HepG2 (cell line): ENCODE results near the gene GGA3. TPM values are rescaled to one million over a fixed set of nuclear protein-coding genes. Genes with fewer than 3 reads are reported as not detected.

ENCODE experiments used
- ATAC-seq: fragments of 200-7000 bp; cut with Tn5 transposase; 3 replicates; pipeline ENCODE4 v1.9.1; 2020; ENCODE audit warnings: mild to moderate bottlenecking, moderate library complexity
- BruUV-seq: library from RNA; stranded (reverse); fragments of 400-500 nt; replicated peaks from 2 replicates; lab custom pipeline; 2021; lab: Mats Ljungman, UMichigan
- CTCF ChIA-PET: fragments of 300-600 bp; formaldehyde crosslinking; extraction: SDS; loops from one replicate; lab custom pipeline; 2021; ENCODE audit warnings: low total read pairs, inconsistent platforms, low intra/inter-chr PET ratio; lab: Yijun Ruan, JAX
- POLR2A ChIA-PET: fragments of 350-600 bp; sonication (Branson Sonifier 250); formaldehyde crosslinking; loops from one replicate; lab custom pipeline; 2020; ENCODE audit warnings: antibody characterized with exemption, inconsistent platforms; lab: Yijun Ruan, JAX
- DNase-seq: peaks from one replicate; pipeline ENCODE4 v3.0.0-alpha.2; 2015; ENCODE audit warnings: low spot score
- FAIRE-seq: peaks from 3 replicates; lab custom pipeline; 2011; peaks lifted over from hg19 to GRCh38; lab: Jason Lieb, UNC
- H2AFZ ChIP-seq: one replicate; pipeline ENCODE4 v1.6.1; 2011; ENCODE audit warnings: low read length, inconsistent platforms
- H3K27ac ChIP-seq: fragments of 300-600 bp; 3 replicates; pipeline ENCODE4 v1.8.0; 2011; ENCODE audit warnings: mixed run types, mild to moderate bottlenecking, mixed read lengths, low read length, inconsistent platforms; ENCODE audit not compliant: insufficient read depth; ENCODE audit errors: extremely low read length
- H3K27me3 ChIP-seq, 2 experiments: fragments of 200-600 bp in 1 of 2; 2 replicates in 1 of 2; 3 replicates in 1 of 2; pipeline versions ENCODE4 v1.6.0 to v1.8.0; 2011; ENCODE audit warnings: low read length in 2 of 2, mild to moderate bottlenecking in 2 of 2, moderate library complexity in 2 of 2, inconsistent platforms in 1 of 2; ENCODE audit not compliant: insufficient read depth in 2 of 2, control insufficient read depth in 1 of 2
- H3K36me3 ChIP-seq, 2 experiments: fragments of 200-600 bp in 1 of 2; replicated peaks in 1 of 2; 2 replicates in 1 of 2; 3 replicates in 1 of 2; pipeline versions ENCODE4 v1.5.1 to v1.8.0; 2011; ENCODE audit warnings: low read length in 2 of 2, inconsistent platforms in 1 of 2; ENCODE audit not compliant: insufficient read depth in 2 of 2, control insufficient read depth in 1 of 2
- H3K4me1 ChIP-seq: 2 replicates; pipeline ENCODE4 v1.5.1; 2012; ENCODE audit warnings: low read length, inconsistent platforms; ENCODE audit not compliant: insufficient read depth
- H3K4me2 ChIP-seq: 2 replicates; pipeline ENCODE4 v1.6.0; 2011; ENCODE audit warnings: low read depth, low read length, inconsistent platforms
- H3K4me3 ChIP-seq, 3 experiments: fragments of 200-600 bp in 1 of 3; sonication (generic), shearing (Covaris generic) in 1 of 3; replicated peaks in 1 of 3; 2 replicates each; pipeline ENCODE4 v1.5.1; 2011 to 2016; ENCODE audit warnings: low read length in 3 of 3, inconsistent platforms in 2 of 3, low read depth in 2 of 3, mild to moderate bottlenecking in 2 of 3, control low read depth in 1 of 3, mixed read lengths in 1 of 3; ENCODE audit not compliant: insufficient read depth in 1 of 3
- H3K79me2 ChIP-seq: one replicate; pipeline ENCODE4 v1.6.1; 2011; ENCODE audit warnings: low read length, inconsistent platforms; ENCODE audit not compliant: insufficient read depth
- H3K9ac ChIP-seq: 2 replicates; pipeline ENCODE4 v1.6.0; 2011; ENCODE audit warnings: mild to moderate bottlenecking, low read depth, low read length, inconsistent platforms; ENCODE audit not compliant: insufficient read depth
- H3K9me3 ChIP-seq: 2 replicates; pipeline ENCODE4 v1.5.1; 2012; ENCODE audit warnings: mild to moderate bottlenecking, low read length
- H4K20me1 ChIP-seq: 2 replicates; pipeline ENCODE4 v1.6.0; 2011; ENCODE audit warnings: inconsistent platforms, mild to moderate bottlenecking, low read length, moderate library complexity; ENCODE audit not compliant: insufficient read depth
- ELF4 ChIP-seq: sonication (generic); formaldehyde crosslinking; IDR thresholded peaks from 2 replicates; pipeline ENCODE4 v1.5.0; 2020; ENCODE audit warnings: missing genetic modification reagents, mild to moderate bottlenecking, moderate library complexity, borderline replicate concordance
- FOXC1 ChIP-seq: sonication (generic); formaldehyde crosslinking; IDR thresholded peaks from 2 replicates; pipeline ENCODE4 v1.8.0; 2022; ENCODE audit warnings: mild to moderate bottlenecking, missing genetic modification reagents, borderline replicate concordance
- HNRNPH1 ChIP-seq: fragments of 200-400 bp; formaldehyde crosslinking; optimal IDR thresholded peaks from 2 replicates; pipeline ENCODE3; 2017; ENCODE audit warnings: mild to moderate bottlenecking, low read depth, low read length
- IRX3 ChIP-seq: sonication (generic); formaldehyde crosslinking; IDR thresholded peaks from 2 replicates; pipeline ENCODE4 v1.8.1; 2023; ENCODE audit warnings: mild to moderate bottlenecking, low read depth, missing genetic modification reagents, borderline replicate concordance
- JUN ChIP-seq: sonication (generic); formaldehyde crosslinking; IDR thresholded peaks from 2 replicates; pipeline ENCODE4 v1.4.0; 2020; ENCODE audit warnings: mild to moderate bottlenecking, missing genetic modification reagents
- MTA3 ChIP-seq: sonication (generic); formaldehyde crosslinking; IDR thresholded peaks from 2 replicates; pipeline ENCODE4 v1.4.0; 2020; ENCODE audit warnings: missing genetic modification reagents
- NCOR1 ChIP-seq: fragments of 200-600 bp; sonication (generic); IDR thresholded peaks from 2 replicates; pipeline ENCODE4 v1.7.0; 2017; ENCODE audit warnings: antibody characterized with exemption, low read length, borderline replicate concordance
- SMAD9 ChIP-seq: sonication (generic); formaldehyde crosslinking; IDR thresholded peaks from 2 replicates; pipeline ENCODE4 v1.5.1; 2020; ENCODE audit warnings: mild to moderate bottlenecking, missing genetic modification reagents
- SP140L ChIP-seq: sonication (generic); formaldehyde crosslinking; IDR thresholded peaks from 2 replicates; pipeline ENCODE4 v1.4.0; 2020; ENCODE audit warnings: missing genetic modification reagents, borderline replicate concordance
- TEAD3 ChIP-seq: optimal IDR thresholded peaks from 2 replicates; pipeline ENCODE3; 2016; ENCODE audit warnings: borderline replicate concordance
- ZMYM3 ChIP-seq: sonication (generic); formaldehyde crosslinking; IDR thresholded peaks from 2 replicates; pipeline ENCODE4 v1.5.1; 2020; ENCODE audit warnings: mild to moderate bottlenecking, missing genetic modification reagents
- ZNF34 ChIP-seq: sonication (generic); formaldehyde crosslinking; IDR thresholded peaks from 2 replicates; pipeline ENCODE4 v1.4.0; 2020; ENCODE audit warnings: mild to moderate bottlenecking, missing genetic modification reagents, borderline replicate concordance
- ZNF546 ChIP-seq: sonication (generic); formaldehyde crosslinking; conservative IDR thresholded peaks from 2 replicates; pipeline ENCODE4 v1.8.1; 2023; ENCODE audit warnings: mild to moderate bottlenecking, missing genetic modification reagents
- ZSCAN29 ChIP-seq: sonication (generic); formaldehyde crosslinking; conservative IDR thresholded peaks from 2 replicates; pipeline ENCODE4 v1.4.0; 2020; ENCODE audit warnings: mild to moderate bottlenecking, missing genetic modification reagents
- WGBS: methylation state at CpG from one replicate; pipeline ENCODE4 v1.1.6; 2017; ENCODE audit warnings: low lambda C conversion rate; 5-methylcytosine and 5-hydroxymethylcytosine counted together
- in situ Hi-C: cut with HindIII; loops from 2 replicates; pipeline ENCODE4 v1.10.0; 2017; ENCODE audit warnings: low pct_unique_long_range_greater_than_20kb; ENCODE audit not compliant: extremely low pct_ligation_motif_present
- intact Hi-C: fragments of 100-400 bp; cut with micrococcal nuclease; formaldehyde crosslinking; loops from one replicate; pipeline ENCODE4 v1.10.0; 2022; ENCODE audit not compliant: unreplicated experiment
- polyA plus RNA-seq, 8 experiments: library from polyadenylated mRNA; depleted of rRNA in 3 of 8; stranded (reverse) in 7 of 8; unstranded in 1 of 8; fragments of >200 nt; fragmentation: Illumina TruSeq in 4 of 8; extraction: Trizol in 4 of 8; gene quantifications; 2 replicates each; pipeline versions ENCODE4 v1.2.1 to v1.2.3, GENCODE V29; 2011 to 2016; ENCODE audit warnings: low read depth in 4 of 8, missing spikeins in 1 of 8, mixed read lengths in 1 of 8; ENCODE audit not compliant: insufficient read depth in 1 of 8
- total RNA-seq, 5 experiments: library from RNA; depleted of rRNA; stranded (reverse); fragments of >200 nt; fragmentation: Illumina TruSeq; extraction: Trizol; gene quantifications; 2 replicates each; pipeline ENCODE4 v1.2.3, GENCODE V29; 2016; ENCODE audit warnings: low read depth in 1 of 5
- TF ChIP-seq, protein P1 (sequence below): sonication (generic); formaldehyde crosslinking; IDR thresholded peaks from 2 replicates; pipeline ENCODE4 v1.8.0; 2022; ENCODE audit warnings: missing genetic modification reagents, low read depth, mild to moderate bottlenecking, borderline replicate concordance
- TF ChIP-seq, protein P2 (sequence below): sonication (generic); formaldehyde crosslinking; IDR thresholded peaks from 2 replicates; pipeline ENCODE4 v1.4.0; 2020; ENCODE audit warnings: missing genetic modification reagents
- TF ChIP-seq, protein P3 (sequence below): sonication (generic); formaldehyde crosslinking; IDR thresholded peaks from 2 replicates; pipeline ENCODE4 v1.9.0; 2021; ENCODE audit warnings: missing genetic modification reagents, mild to moderate bottlenecking, borderline replicate concordance
- TF ChIP-seq, protein P4 (sequence below): sonication (generic); formaldehyde crosslinking; IDR thresholded peaks from 2 replicates; pipeline ENCODE4 v1.4.0; 2020; ENCODE audit warnings: missing genetic modification reagents

GGA3 gene
- total and polyA plus RNA-seq, 2 of the 13 experiments (the other 11 are each of a cell fraction or from before 2014, with no cell fraction given) = 28.4 to 43.7 TPM

DNA sequence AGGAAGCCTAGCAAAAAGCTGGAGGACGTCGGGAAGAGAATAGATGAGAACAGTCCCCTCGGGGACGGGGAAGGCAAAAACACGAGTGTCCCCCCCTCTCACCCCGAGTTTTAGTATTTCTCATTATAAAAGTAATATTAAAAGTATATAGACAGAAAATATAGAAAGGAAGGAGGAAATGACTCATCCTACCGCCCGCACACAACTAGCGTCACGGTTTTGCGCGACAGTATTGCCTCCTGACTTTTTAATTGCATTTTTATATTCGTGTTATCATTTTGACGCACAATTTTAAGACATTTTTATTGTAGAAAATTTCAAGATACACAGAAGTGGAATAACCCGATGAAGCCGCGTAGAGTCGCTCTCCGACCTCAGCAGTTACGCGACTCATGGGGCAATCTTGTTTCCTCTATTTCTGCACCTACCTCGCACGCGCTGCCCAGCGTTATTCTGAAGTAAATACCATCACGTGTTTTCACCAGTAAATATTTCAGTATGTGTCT is 28.5 kb upstream of the GGA3 start:
- peak overlapping the region; percentile 11 for H3K27ac ChIP-seq
- H3K4me3 ChIP-seq = peak overlapping the region; percentile 40 to 94 (median 56)
- H3K4me1 ChIP-seq = peaks cover 63% of the 10 kb centered on the region
- peaks cover 6 to 19% of the 10 kb centered on the region in 2 experiments; a peak in 4 of 5 replicates for H3K36me3 ChIP-seq
- FAIRE-seq (no peak), DNase-seq (no peak), ATAC-seq (no peak)
- intact Hi-C loops (loop anchor here (1.0 kb wide), 2 partner anchors 19 to 115 kb away; partner anchors contain the start of genes GRB2 and MIF4GD), in situ Hi-C loops (no loop called here)
- H3K27me3 ChIP-seq = no peaks in the 10 kb centered on the region
- H3K9me3 ChIP-seq = no peaks in the 10 kb centered on the region
- H3K4me2 ChIP-seq = peak overlapping the region; percentile 74
- peak overlapping the region; percentile 50 for H3K9ac ChIP-seq
- peaks cover 15% of the 10 kb centered on the region for H3K79me2 ChIP-seq
- ChIA-PET POLR2A (interaction anchor here (0.7 to 2.2 kb wide), 33 partner anchors 8 to 490 kb away, joined by 3 to 73 read pairs (median 5); partner anchors contain the start of genes FDXR, GGA3, GRB2 and MIF4GD), CTCF (interaction anchor here (1.2 kb wide), 1 partner anchor 115 kb away, joined by 5 read pairs; no protein-coding TSS in a partner anchor)
- BruUV-seq = no TSS peak
- WGBS = 63% methylated on average over 26 of the region's 26 CpGs
- H2AFZ ChIP-seq = no peak overlapping the region
- no peaks in the 10 kb centered on the region for H4K20me1 ChIP-seq
- TF ChIP-seq IRX3 (CRISPR knock-in tag) = no peak
- TF ChIP-seq NCOR1 = 0 out of 2 replicates have a peak, but pooled peaks have one; percentile 8
- TF ChIP-seq JUN (CRISPR knock-in tag) = 0 out of 2 replicates have a peak, but pooled peaks have one; percentile 34
- no peak for TF ChIP-seq TEAD3 (CRISPR knock-in tag)
- 0 out of 2 replicates have a peak, but pooled peaks have one; percentile 9 for TF ChIP-seq ZNF546 (CRISPR knock-in tag)
- 0 out of 2 replicates have a peak, but pooled peaks have one; percentile 4 for TF ChIP-seq ZMYM3 (CRISPR knock-in tag)
- no peak for TF ChIP-seq SP140L (CRISPR knock-in tag)
- TF ChIP-seq, protein P1, sequence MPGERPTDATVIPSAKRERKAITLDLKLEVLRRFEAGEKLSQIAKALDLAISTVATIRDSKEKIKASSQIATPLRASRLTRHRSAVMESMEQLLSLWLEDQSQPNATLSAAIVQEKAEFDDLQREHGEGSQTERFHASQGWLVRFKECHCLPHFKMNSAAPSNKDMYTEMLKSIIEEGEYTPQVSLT (CRISPR knock-in tag) = no peak
- no peak for TF ChIP-seq SMAD9 (CRISPR knock-in tag)
- TF ChIP-seq, protein P2, sequence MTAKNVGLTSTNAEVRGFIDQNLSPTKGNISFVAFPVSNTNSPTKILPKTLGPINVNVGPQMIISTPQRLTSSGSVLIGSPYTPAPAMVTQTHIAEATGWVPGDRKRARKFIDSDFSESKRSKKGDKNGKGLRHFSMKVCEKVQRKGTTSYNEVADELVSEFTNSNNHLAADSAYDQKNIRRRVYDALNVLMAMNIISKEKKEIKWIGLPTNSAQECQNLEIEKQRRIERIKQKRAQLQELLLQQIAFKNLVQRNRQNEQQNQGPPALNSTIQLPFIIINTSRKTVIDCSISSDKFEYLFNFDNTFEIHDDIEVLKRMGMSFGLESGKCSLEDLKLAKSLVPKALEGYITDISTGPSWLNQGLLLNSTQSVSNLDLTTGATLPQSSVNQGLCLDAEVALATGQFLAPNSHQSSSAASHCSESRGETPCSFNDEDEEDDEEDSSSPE (CRISPR knock-in tag) = no peak
- TF ChIP-seq, protein P3, sequence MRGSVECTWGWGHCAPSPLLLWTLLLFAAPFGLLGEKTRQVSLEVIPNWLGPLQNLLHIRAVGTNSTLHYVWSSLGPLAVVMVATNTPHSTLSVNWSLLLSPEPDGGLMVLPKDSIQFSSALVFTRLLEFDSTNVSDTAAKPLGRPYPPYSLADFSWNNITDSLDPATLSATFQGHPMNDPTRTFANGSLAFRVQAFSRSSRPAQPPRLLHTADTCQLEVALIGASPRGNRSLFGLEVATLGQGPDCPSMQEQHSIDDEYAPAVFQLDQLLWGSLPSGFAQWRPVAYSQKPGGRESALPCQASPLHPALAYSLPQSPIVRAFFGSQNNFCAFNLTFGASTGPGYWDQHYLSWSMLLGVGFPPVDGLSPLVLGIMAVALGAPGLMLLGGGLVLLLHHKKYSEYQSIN (CRISPR knock-in tag) = no peak
- no peak for TF ChIP-seq ZNF34
- TF ChIP-seq ELF4 (CRISPR knock-in tag) = no peak
- no peak for TF ChIP-seq FOXC1
- no peak for TF ChIP-seq MTA3 (CRISPR knock-in tag)
- TF ChIP-seq HNRNPH1 = no peak
- no peak for TF ChIP-seq ZSCAN29 (CRISPR knock-in tag)
- TF ChIP-seq, protein P4, sequence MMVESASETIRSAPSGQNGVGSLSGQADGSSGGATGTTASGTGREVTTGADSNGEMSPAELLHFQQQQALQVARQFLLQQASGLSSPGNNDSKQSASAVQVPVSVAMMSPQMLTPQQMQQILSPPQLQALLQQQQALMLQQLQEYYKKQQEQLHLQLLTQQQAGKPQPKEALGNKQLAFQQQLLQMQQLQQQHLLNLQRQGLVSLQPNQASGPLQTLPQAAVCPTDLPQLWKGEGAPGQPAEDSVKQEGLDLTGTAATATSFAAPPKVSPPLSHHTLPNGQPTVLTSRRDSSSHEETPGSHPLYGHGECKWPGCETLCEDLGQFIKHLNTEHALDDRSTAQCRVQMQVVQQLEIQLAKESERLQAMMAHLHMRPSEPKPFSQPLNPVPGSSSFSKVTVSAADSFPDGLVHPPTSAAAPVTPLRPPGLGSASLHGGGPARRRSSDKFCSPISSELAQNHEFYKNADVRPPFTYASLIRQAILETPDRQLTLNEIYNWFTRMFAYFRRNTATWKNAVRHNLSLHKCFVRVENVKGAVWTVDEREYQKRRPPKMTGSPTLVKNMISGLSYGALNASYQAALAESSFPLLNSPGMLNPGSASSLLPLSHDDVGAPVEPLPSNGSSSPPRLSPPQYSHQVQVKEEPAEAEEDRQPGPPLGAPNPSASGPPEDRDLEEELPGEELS = no peak
